ENCODE data around the gene MCU. TPM values are rescaled to one million over a fixed set of nuclear protein-coding genes. Genes with fewer than 3 reads are reported as not detected.

The MCU gene
- total RNA-seq, 1 experiment from 2014 or later: 26.8 TPM

DNA sequence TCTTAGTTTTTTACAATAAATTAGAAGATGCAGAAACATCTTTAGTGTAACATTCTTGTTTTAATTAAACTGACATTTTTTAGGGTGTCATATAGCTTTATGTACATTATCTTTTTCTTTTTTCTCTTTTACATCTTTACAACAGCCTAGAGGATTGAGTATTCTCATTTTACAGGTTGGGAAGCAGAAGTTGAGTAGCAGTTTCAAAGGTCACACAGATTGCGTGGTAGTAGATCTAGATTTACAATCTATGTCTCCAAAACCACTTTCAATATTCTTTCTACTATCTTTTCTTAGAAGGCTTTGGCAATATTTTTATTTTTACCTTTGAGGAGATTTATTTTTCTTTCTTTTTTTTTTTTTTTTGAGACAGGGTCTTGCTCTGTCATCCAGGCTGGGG, 18.7 kb upstream of the MCU start:
- Histone ChIP-seq H3K9ac (ENCODE audit: low read length) (no peak overlapping the region), H3K79me2 (ENCODE audit: insufficient read depth, low read length) (no peaks in the 10 kb centered on the region), H3K9me3 (ENCODE audit: control insufficient read depth in 1 of 2, insufficient read depth in 1 of 2, low read depth in 1 of 2, low read length in 2 of 2) (no peaks in the 10 kb centered on the region), H3K27ac (ENCODE audit: low read depth, low read length) (no peak overlapping the region), H3K4me3 (replicated peaks in 1 of 2; ENCODE audit: low read depth in 1 of 2, low read length in 2 of 2) (no peak overlapping the region), H2AFZ (ENCODE audit: low read depth, low read length, poor library complexity, severe bottlenecking) (no peak overlapping the region), H3K9me2 (ENCODE audit: insufficient read depth) (no peaks in the 10 kb centered on the region), H3K4me2 (ENCODE audit: low read length) (no peak overlapping the region), H3K4me1 (ENCODE audit: control insufficient read depth in 1 of 2, insufficient read depth in 2 of 2, low read length in 2 of 2) (peaks cover 10 to 23% of the 10 kb centered on the region in 2 experiments), H4K20me1 (ENCODE audit: insufficient read depth) (no peaks in the 10 kb centered on the region), H3K27me3 (ENCODE audit: insufficient read depth, low read length) (no peaks in the 10 kb centered on the region), H3K36me3 (ENCODE audit: control insufficient read depth in 1 of 2, insufficient read depth in 2 of 2, low read length in 2 of 2) (no peaks in the 10 kb centered on the region)
- no TSS peak for BruUV-seq (replicated peaks)
- ATAC-seq (no peak), DNase-seq (ENCODE audit: low read depth, low spot score) (no peak)
- ChIA-PET POLR2A (no interaction called here), CTCF (no interaction called here), RAD21 (ENCODE audit: low non-redundant PET in 1 of 2, low total read pairs in 2 of 2, uncharacterized antibody in 2 of 2, unreplicated experiment in 2 of 2) (no interaction called here)
- intact Hi-C loops (cut with micrococcal nuclease): no loop called here
- TF ChIP-seq, protein P1, sequence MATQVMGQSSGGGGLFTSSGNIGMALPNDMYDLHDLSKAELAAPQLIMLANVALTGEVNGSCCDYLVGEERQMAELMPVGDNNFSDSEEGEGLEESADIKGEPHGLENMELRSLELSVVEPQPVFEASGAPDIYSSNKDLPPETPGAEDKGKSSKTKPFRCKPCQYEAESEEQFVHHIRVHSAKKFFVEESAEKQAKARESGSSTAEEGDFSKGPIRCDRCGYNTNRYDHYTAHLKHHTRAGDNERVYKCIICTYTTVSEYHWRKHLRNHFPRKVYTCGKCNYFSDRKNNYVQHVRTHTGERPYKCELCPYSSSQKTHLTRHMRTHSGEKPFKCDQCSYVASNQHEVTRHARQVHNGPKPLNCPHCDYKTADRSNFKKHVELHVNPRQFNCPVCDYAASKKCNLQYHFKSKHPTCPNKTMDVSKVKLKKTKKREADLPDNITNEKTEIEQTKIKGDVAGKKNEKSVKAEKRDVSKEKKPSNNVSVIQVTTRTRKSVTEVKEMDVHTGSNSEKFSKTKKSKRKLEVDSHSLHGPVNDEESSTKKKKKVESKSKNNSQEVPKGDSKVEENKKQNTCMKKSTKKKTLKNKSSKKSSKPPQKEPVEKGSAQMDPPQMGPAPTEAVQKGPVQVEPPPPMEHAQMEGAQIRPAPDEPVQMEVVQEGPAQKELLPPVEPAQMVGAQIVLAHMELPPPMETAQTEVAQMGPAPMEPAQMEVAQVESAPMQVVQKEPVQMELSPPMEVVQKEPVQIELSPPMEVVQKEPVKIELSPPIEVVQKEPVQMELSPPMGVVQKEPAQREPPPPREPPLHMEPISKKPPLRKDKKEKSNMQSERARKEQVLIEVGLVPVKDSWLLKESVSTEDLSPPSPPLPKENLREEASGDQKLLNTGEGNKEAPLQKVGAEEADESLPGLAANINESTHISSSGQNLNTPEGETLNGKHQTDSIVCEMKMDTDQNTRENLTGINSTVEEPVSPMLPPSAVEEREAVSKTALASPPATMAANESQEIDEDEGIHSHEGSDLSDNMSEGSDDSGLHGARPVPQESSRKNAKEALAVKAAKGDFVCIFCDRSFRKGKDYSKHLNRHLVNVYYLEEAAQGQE (IDR thresholded peaks at IDR 0.05; ENCODE audit: low read depth): no peak
- TF ChIP-seq ZFX (IDR thresholded peaks at IDR 0.05) (no peak), ELF1 (IDR thresholded peaks at IDR 0.05; ENCODE audit: borderline replicate concordance, low read depth) (no peak), SIN3A (IDR thresholded peaks at IDR 0.05; ENCODE audit: low read depth) (no peak), POLR2A (IDR thresholded peaks at IDR 0.05; ENCODE audit: borderline replicate concordance, extremely low read depth, insufficient read depth, insufficient read length) (no peak), ZNF274 (IDR thresholded peaks at IDR 0.05; ENCODE audit: low read depth, low read length) (no peak), CBX3 (IDR thresholded peaks at IDR 0.05; ENCODE audit: low read depth) (no peak), TCF7L2 (IDR thresholded peaks at IDR 0.05; ENCODE audit: borderline replicate concordance, extremely low read depth, insufficient read depth, insufficient read length) (no peak), FOSL1 (IDR thresholded peaks at IDR 0.05; ENCODE audit: low read depth) (no peak), YY1 (IDR thresholded peaks at IDR 0.05; ENCODE audit: extremely low read depth, insufficient replicate concordance, low read depth, low read length) (no peak), JUND (IDR thresholded peaks at IDR 0.05) (no peak), EZH2phosphoT487 (IDR thresholded peaks at IDR 0.05; ENCODE audit: borderline replicate concordance) (no peak), CEBPB (IDR thresholded peaks at IDR 0.05; ENCODE audit: low read depth) (no peak), EZH2 (IDR thresholded peaks at IDR 0.05) (no peak), POLR2AphosphoS5 (IDR thresholded peaks at IDR 0.05; ENCODE audit: low read depth, low read length) (no peak)
- TF ChIP-seq, protein P2, sequence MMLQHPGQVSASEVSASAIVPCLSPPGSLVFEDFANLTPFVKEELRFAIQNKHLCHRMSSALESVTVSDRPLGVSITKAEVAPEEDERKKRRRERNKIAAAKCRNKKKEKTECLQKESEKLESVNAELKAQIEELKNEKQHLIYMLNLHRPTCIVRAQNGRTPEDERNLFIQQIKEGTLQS (IDR thresholded peaks at IDR 0.05): no peak
- TF ChIP-seq, protein P3, sequence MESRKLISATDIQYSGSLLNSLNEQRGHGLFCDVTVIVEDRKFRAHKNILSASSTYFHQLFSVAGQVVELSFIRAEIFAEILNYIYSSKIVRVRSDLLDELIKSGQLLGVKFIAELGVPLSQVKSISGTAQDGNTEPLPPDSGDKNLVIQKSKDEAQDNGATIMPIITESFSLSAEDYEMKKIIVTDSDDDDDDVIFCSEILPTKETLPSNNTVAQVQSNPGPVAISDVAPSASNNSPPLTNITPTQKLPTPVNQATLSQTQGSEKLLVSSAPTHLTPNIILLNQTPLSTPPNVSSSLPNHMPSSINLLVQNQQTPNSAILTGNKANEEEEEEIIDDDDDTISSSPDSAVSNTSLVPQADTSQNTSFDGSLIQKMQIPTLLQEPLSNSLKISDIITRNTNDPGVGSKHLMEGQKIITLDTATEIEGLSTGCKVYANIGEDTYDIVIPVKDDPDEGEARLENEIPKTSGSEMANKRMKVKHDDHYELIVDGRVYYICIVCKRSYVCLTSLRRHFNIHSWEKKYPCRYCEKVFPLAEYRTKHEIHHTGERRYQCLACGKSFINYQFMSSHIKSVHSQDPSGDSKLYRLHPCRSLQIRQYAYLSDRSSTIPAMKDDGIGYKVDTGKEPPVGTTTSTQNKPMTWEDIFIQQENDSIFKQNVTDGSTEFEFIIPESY (IDR thresholded peaks at IDR 0.05; ENCODE audit: extremely low read depth, insufficient replicate concordance, low read length): no peak
- TF ChIP-seq, protein P4, sequence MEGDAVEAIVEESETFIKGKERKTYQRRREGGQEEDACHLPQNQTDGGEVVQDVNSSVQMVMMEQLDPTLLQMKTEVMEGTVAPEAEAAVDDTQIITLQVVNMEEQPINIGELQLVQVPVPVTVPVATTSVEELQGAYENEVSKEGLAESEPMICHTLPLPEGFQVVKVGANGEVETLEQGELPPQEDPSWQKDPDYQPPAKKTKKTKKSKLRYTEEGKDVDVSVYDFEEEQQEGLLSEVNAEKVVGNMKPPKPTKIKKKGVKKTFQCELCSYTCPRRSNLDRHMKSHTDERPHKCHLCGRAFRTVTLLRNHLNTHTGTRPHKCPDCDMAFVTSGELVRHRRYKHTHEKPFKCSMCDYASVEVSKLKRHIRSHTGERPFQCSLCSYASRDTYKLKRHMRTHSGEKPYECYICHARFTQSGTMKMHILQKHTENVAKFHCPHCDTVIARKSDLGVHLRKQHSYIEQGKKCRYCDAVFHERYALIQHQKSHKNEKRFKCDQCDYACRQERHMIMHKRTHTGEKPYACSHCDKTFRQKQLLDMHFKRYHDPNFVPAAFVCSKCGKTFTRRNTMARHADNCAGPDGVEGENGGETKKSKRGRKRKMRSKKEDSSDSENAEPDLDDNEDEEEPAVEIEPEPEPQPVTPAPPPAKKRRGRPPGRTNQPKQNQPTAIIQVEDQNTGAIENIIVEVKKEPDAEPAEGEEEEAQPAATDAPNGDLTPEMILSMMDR (IDR thresholded peaks at IDR 0.05 in 2 of 3, conservative IDR thresholded peaks at IDR 0.05 in 1 of 3; ENCODE audit: borderline replicate concordance in 1 of 3, insufficient read depth in 1 of 3, low read depth in 2 of 3, low read length in 2 of 3): no peak
- TF ChIP-seq, protein P5, sequence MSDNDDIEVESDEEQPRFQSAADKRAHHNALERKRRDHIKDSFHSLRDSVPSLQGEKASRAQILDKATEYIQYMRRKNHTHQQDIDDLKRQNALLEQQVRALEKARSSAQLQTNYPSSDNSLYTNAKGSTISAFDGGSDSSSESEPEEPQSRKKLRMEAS (IDR thresholded peaks at IDR 0.05): no peak

Measured in HCT116 (cell line).